HepG2 (cell line): ENCODE measurements around the gene DOCK4. TPM values are rescaled to one million over a fixed set of nuclear protein-coding genes. Genes with fewer than 3 reads are reported as not detected.

Experiments used
- ATAC-seq: fragments of 200-7000 bp; cut with Tn5 transposase; 3 replicates; pipeline ENCODE4 v1.9.1; 2020; ENCODE audit warnings: mild to moderate bottlenecking, moderate library complexity
- BruUV-seq: library from RNA; stranded (reverse); fragments of 400-500 nt; replicated peaks from 2 replicates; lab custom pipeline; 2021; lab: Mats Ljungman, UMichigan
- CTCF ChIA-PET: fragments of 300-600 bp; formaldehyde crosslinking; extraction: SDS; loops from one replicate; lab custom pipeline; 2021; ENCODE audit warnings: low total read pairs, inconsistent platforms, low intra/inter-chr PET ratio; lab: Yijun Ruan, JAX
- POLR2A ChIA-PET: fragments of 350-600 bp; sonication (Branson Sonifier 250); formaldehyde crosslinking; loops from one replicate; lab custom pipeline; 2020; ENCODE audit warnings: antibody characterized with exemption, inconsistent platforms; lab: Yijun Ruan, JAX
- DNase-seq: peaks from one replicate; pipeline ENCODE4 v3.0.0-alpha.2; 2015; ENCODE audit warnings: low spot score
- FAIRE-seq: peaks from 3 replicates; lab custom pipeline; 2011; peaks lifted over from hg19 to GRCh38; lab: Jason Lieb, UNC
- H2AFZ ChIP-seq: one replicate; pipeline ENCODE4 v1.6.1; 2011; ENCODE audit warnings: low read length, inconsistent platforms
- H3K27ac ChIP-seq: fragments of 300-600 bp; 3 replicates; pipeline ENCODE4 v1.8.0; 2011; ENCODE audit warnings: mixed run types, mild to moderate bottlenecking, mixed read lengths, low read length, inconsistent platforms; ENCODE audit not compliant: insufficient read depth; ENCODE audit errors: extremely low read length
- H3K27me3 ChIP-seq, 2 experiments: fragments of 200-600 bp in 1 of 2; 2 replicates in 1 of 2; 3 replicates in 1 of 2; pipeline versions ENCODE4 v1.6.0 to v1.8.0; 2011; ENCODE audit warnings: low read length in 2 of 2, mild to moderate bottlenecking in 2 of 2, moderate library complexity in 2 of 2, inconsistent platforms in 1 of 2; ENCODE audit not compliant: insufficient read depth in 2 of 2, control insufficient read depth in 1 of 2
- H3K36me3 ChIP-seq, 2 experiments: fragments of 200-600 bp in 1 of 2; replicated peaks in 1 of 2; 2 replicates in 1 of 2; 3 replicates in 1 of 2; pipeline versions ENCODE4 v1.5.1 to v1.8.0; 2011; ENCODE audit warnings: low read length in 2 of 2, inconsistent platforms in 1 of 2; ENCODE audit not compliant: insufficient read depth in 2 of 2, control insufficient read depth in 1 of 2
- H3K4me1 ChIP-seq: 2 replicates; pipeline ENCODE4 v1.5.1; 2012; ENCODE audit warnings: low read length, inconsistent platforms; ENCODE audit not compliant: insufficient read depth
- H3K4me2 ChIP-seq: 2 replicates; pipeline ENCODE4 v1.6.0; 2011; ENCODE audit warnings: low read depth, low read length, inconsistent platforms
- H3K4me3 ChIP-seq, 3 experiments: fragments of 200-600 bp in 1 of 3; sonication (generic), shearing (Covaris generic) in 1 of 3; replicated peaks in 1 of 3; 2 replicates each; pipeline ENCODE4 v1.5.1; 2011 to 2016; ENCODE audit warnings: low read length in 3 of 3, inconsistent platforms in 2 of 3, low read depth in 2 of 3, mild to moderate bottlenecking in 2 of 3, control low read depth in 1 of 3, mixed read lengths in 1 of 3; ENCODE audit not compliant: insufficient read depth in 1 of 3
- H3K79me2 ChIP-seq: one replicate; pipeline ENCODE4 v1.6.1; 2011; ENCODE audit warnings: low read length, inconsistent platforms; ENCODE audit not compliant: insufficient read depth
- H3K9ac ChIP-seq: 2 replicates; pipeline ENCODE4 v1.6.0; 2011; ENCODE audit warnings: mild to moderate bottlenecking, low read depth, low read length, inconsistent platforms; ENCODE audit not compliant: insufficient read depth
- H3K9me3 ChIP-seq: 2 replicates; pipeline ENCODE4 v1.5.1; 2012; ENCODE audit warnings: mild to moderate bottlenecking, low read length
- H4K20me1 ChIP-seq: 2 replicates; pipeline ENCODE4 v1.6.0; 2011; ENCODE audit warnings: inconsistent platforms, mild to moderate bottlenecking, low read length, moderate library complexity; ENCODE audit not compliant: insufficient read depth
- AGO2 ChIP-seq: fragments of 200-400 bp; formaldehyde crosslinking; optimal IDR thresholded peaks from 2 replicates; pipeline ENCODE3; 2017; ENCODE audit warnings: mild to moderate bottlenecking, low read depth, low read length, moderate library complexity
- ARID5B ChIP-seq: IDR thresholded peaks from 2 replicates; pipeline ENCODE4 v1.4.0; 2020; ENCODE audit warnings: mild to moderate bottlenecking, missing genetic modification reagents
- CEBPB ChIP-seq: IDR thresholded peaks from 2 replicates; pipeline ENCODE4 v1.6.1; 2011; ENCODE audit warnings: low read depth, low read length, improper control_type of control experiment, borderline replicate concordance
- CERS6 ChIP-seq: sonication (generic); formaldehyde crosslinking; IDR thresholded peaks from 2 replicates; pipeline ENCODE4 v1.5.0; 2020; ENCODE audit warnings: missing genetic modification reagents
- EP300 ChIP-seq, 3 experiments: sonication (generic) in 1 of 3; formaldehyde crosslinking in 1 of 3; IDR thresholded peaks; 2 replicates each; pipeline versions ENCODE4 v1.5.1 to v1.6.1; 2011 to 2020; ENCODE audit warnings: low read depth in 2 of 3, low read length in 2 of 3, borderline replicate concordance in 1 of 3, improper control_type of control experiment in 1 of 3, mild to moderate bottlenecking in 1 of 3, missing genetic modification reagents in 1 of 3, moderate library complexity in 1 of 3
- HNRNPUL1 ChIP-seq: fragments of 200-400 bp; formaldehyde crosslinking; IDR thresholded peaks from 2 replicates; pipeline ENCODE4 v1.6.1; 2017; ENCODE audit warnings: low read depth, mild to moderate bottlenecking, low read length, moderate library complexity
- KDM2A ChIP-seq: sonication (generic); formaldehyde crosslinking; IDR thresholded peaks from 2 replicates; pipeline ENCODE4 v1.4.0; 2020; ENCODE audit warnings: low read depth, missing genetic modification reagents, borderline replicate concordance
- NFATC3 ChIP-seq: sonication (generic); formaldehyde crosslinking; IDR thresholded peaks from 2 replicates; pipeline ENCODE4 v1.5.1; 2020; ENCODE audit warnings: mild to moderate bottlenecking, missing genetic modification reagents
- RARG ChIP-seq: sonication (generic); formaldehyde crosslinking; IDR thresholded peaks from 2 replicates; pipeline ENCODE4 v1.4.0; 2020; ENCODE audit warnings: low read depth, mild to moderate bottlenecking, missing genetic modification reagents
- RNF219 ChIP-seq: sonication (generic); formaldehyde crosslinking; IDR thresholded peaks from 2 replicates; pipeline ENCODE4 v1.5.0; 2020; ENCODE audit warnings: mild to moderate bottlenecking, missing genetic modification reagents
- SATB2 ChIP-seq: sonication (generic); formaldehyde crosslinking; IDR thresholded peaks from 2 replicates; pipeline ENCODE4 v1.5.0; 2020; ENCODE audit warnings: missing genetic modification reagents
- SNRNP70 ChIP-seq: fragments of 200-400 bp; formaldehyde crosslinking; IDR thresholded peaks from 2 replicates; pipeline ENCODE4 v1.6.1; 2017; ENCODE audit warnings: mild to moderate bottlenecking, low read depth, low read length, moderate library complexity
- YEATS4 ChIP-seq: sonication (generic); formaldehyde crosslinking; IDR thresholded peaks from 2 replicates; pipeline ENCODE4 v1.4.0; 2020; ENCODE audit warnings: missing genetic modification reagents, borderline replicate concordance
- YY1 ChIP-seq: IDR thresholded peaks from 2 replicates; pipeline ENCODE4 v1.6.1; 2011; ENCODE audit warnings: low read length, low read depth, moderate library complexity, mild to moderate bottlenecking; ENCODE audit not compliant: insufficient read depth, insufficient replicate concordance
- ZBTB21 ChIP-seq: sonication (generic); formaldehyde crosslinking; IDR thresholded peaks from 2 replicates; pipeline ENCODE4 v1.4.0; 2020; ENCODE audit warnings: missing genetic modification reagents
- ZMAT5 ChIP-seq: sonication (generic); formaldehyde crosslinking; IDR thresholded peaks from 2 replicates; pipeline ENCODE4 v1.5.0; 2020; ENCODE audit warnings: mild to moderate bottlenecking, low read depth, missing genetic modification reagents, borderline replicate concordance
- WGBS: methylation state at CpG from one replicate; pipeline ENCODE4 v1.1.6; 2017; ENCODE audit warnings: low lambda C conversion rate; 5-methylcytosine and 5-hydroxymethylcytosine counted together
- in situ Hi-C: cut with HindIII; loops from 2 replicates; pipeline ENCODE4 v1.10.0; 2017; ENCODE audit warnings: low pct_unique_long_range_greater_than_20kb; ENCODE audit not compliant: extremely low pct_ligation_motif_present
- intact Hi-C: fragments of 100-400 bp; cut with micrococcal nuclease; formaldehyde crosslinking; loops from one replicate; pipeline ENCODE4 v1.10.0; 2022; ENCODE audit not compliant: unreplicated experiment
- polyA plus RNA-seq, 8 experiments: library from polyadenylated mRNA; depleted of rRNA in 3 of 8; stranded (reverse) in 7 of 8; unstranded in 1 of 8; fragments of >200 nt; fragmentation: Illumina TruSeq in 4 of 8; extraction: Trizol in 4 of 8; gene quantifications; 2 replicates each; pipeline versions ENCODE4 v1.2.1 to v1.2.3, GENCODE V29; 2011 to 2016; ENCODE audit warnings: low read depth in 4 of 8, missing spikeins in 1 of 8, mixed read lengths in 1 of 8; ENCODE audit not compliant: insufficient read depth in 1 of 8
- total RNA-seq, 5 experiments: library from RNA; depleted of rRNA; stranded (reverse); fragments of >200 nt; fragmentation: Illumina TruSeq; extraction: Trizol; gene quantifications; 2 replicates each; pipeline ENCODE4 v1.2.3, GENCODE V29; 2016; ENCODE audit warnings: low read depth in 1 of 5

DOCK4 gene
- total and polyA plus RNA-seq, 2 of the 13 experiments (the other 11 are each of a cell fraction or from before 2014, with no cell fraction given), result 13.5 to 17.4 TPM

GRCh38 chr7:112019932-112020331 is 186.3 kb downstream of the DOCK4 start:
- DNase-seq (peak; percentile 40), FAIRE-seq (no peak), ATAC-seq (peak; percentile 69)
- Histone ChIP-seq H3K27ac (no peak overlapping the region), H3K4me1 (peaks cover 23% of the 10 kb centered on the region), H2AFZ (no peak overlapping the region), H3K79me2 (no peaks in the 10 kb centered on the region), H3K4me2 (no peak overlapping the region), H3K9ac (no peak overlapping the region), H3K27me3 (no peaks in the 10 kb centered on the region), H3K36me3 (no peaks in the 10 kb centered on the region), H3K9me3 (no peaks in the 10 kb centered on the region), H3K4me3 (no peak overlapping the region), H4K20me1 (no peaks in the 10 kb centered on the region)
- CTCF ChIA-PET, result no interaction called here
- no TSS peak for BruUV-seq
- POLR2A ChIA-PET, result interaction anchor here (0.9 kb wide), 1 partner anchor 431 kb away, joined by 3 read pairs; no protein-coding TSS in a partner anchor
- WGBS, result 50% methylated on average over 1 of the region's 1 CpG
- in situ Hi-C loops, result no loop called here
- intact Hi-C loops, result no loop called here
- TF ChIP-seq NFATC3 (CRISPR knock-in tag), result no peak
- no peak for TF ChIP-seq ZMAT5 (CRISPR knock-in tag)
- TF ChIP-seq YY1, result no peak
- no peak for TF ChIP-seq SATB2 (CRISPR knock-in tag)
- TF ChIP-seq ARID5B (CRISPR knock-in tag), result 0 out of 2 replicates have a peak, but pooled peaks have one; percentile 15
- TF ChIP-seq CERS6 (CRISPR knock-in tag), result no peak
- no peak for TF ChIP-seq RARG (CRISPR knock-in tag)
- TF ChIP-seq EP300 (IDR thresholded peaks at IDR 0.05; ENCODE audit: low read depth in 2 of 2, low read length in 2 of 2), result no peak
- no peak for TF ChIP-seq EP300 (CRISPR knock-in tag; IDR thresholded peaks at IDR 0.05; ENCODE audit: borderline replicate concordance)
- no peak for TF ChIP-seq KDM2A (CRISPR knock-in tag)
- no peak for TF ChIP-seq HNRNPUL1
- no peak for TF ChIP-seq AGO2
- TF ChIP-seq SNRNP70, result no peak
- TF ChIP-seq CEBPB, result peak; percentile 44; the same call in 1 of the 2 replicates
- no peak for TF ChIP-seq RNF219
- TF ChIP-seq YEATS4 (CRISPR knock-in tag), result no peak
- TF ChIP-seq ZBTB21 (CRISPR knock-in tag), result no peak
